ENCODE results near the gene TTYH1.

Gene TTYH1

DNA sequence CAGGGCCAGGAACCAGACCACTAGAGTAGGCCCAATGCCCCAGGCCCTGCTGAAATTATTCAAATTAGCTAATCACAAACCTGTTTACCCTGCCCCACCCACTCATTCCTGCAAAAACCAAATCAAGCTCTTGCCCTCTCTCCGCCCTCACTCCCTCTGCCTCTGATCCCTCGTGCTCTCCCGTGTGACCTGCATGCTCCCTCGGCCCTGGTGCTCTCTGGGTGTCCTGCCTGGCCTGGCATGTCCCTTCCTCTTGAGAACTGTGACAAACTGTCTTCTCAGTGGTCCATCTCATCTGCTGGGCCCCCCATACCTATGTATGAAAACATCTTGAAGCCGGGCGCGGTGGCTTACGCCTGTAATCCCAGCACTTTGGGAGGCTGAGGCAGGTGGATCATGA is 12.2 kb upstream of the TTYH1 start:
- no peak for TF ChIP-seq CTCF (IDR thresholded peaks at IDR 0.05; ENCODE audit: insufficient read depth, low read length, poor library complexity, severe bottlenecking)
- no peak overlapping the region for H3K4me3 ChIP-seq (replicated peaks; ENCODE audit: low read depth, low read length)
- no peak for DNase-seq (ENCODE audit: extremely low read depth, insufficient read length)
- no peaks in the 10 kb centered on the region for H3K27me3 ChIP-seq (replicated peaks; ENCODE audit: control insufficient read depth, insufficient read depth, low read length)
- H3K36me3 ChIP-seq (ENCODE audit: control insufficient read depth, insufficient read depth, low read length): no peaks in the 10 kb centered on the region

DNA sequence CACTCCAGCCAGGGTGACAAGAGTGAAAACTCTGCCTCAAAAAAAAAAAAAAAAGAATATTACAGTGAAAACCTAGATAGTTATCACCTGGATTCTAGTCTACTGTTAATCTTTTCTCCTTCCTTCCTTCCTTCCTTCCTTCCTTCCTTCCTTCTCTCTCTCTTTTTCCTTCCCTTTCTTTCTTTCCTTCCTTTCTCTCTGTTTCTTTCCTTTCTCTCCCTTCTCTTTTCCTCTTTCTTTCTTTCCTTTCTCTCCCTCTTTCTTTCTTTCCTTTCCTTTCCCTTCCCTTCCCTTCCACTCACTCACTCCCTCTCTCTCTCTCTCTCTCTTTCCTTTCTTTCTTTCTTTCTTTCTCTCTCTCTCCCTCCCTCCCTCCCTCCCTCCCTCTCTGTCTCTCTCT is 9.6 kb upstream of the TTYH1 start:
- DNase-seq (ENCODE audit: extremely low read depth, insufficient read length): no peak
- no peak overlapping the region for H3K4me3 ChIP-seq (replicated peaks; ENCODE audit: low read depth, low read length)
- TF ChIP-seq CTCF (IDR thresholded peaks at IDR 0.05; ENCODE audit: insufficient read depth, low read length, poor library complexity, severe bottlenecking): no peak
- H3K36me3 ChIP-seq (ENCODE audit: control insufficient read depth, insufficient read depth, low read length): no peaks in the 10 kb centered on the region
- H3K27me3 ChIP-seq (replicated peaks; ENCODE audit: control insufficient read depth, insufficient read depth, low read length): no peaks in the 10 kb centered on the region

DNA sequence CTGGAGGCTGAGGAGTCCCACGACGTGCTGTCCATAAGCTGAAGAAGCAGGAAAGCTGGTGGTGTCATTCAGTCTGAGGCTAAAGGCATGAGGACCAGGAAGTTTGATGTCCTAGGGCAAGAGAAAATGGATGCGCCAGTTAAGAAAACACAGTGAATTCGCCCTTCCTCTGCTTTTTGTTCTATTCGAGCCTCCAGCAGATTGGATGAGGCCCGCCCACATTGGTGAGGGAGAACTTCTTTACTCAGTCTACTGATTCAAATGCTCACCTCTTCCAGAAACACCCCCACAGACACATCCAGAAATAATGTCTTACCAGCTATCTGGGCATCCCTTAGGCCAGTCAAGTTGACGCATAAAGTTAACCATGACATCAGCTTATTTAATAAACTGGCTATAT is 7.5 kb upstream of the TTYH1 start:
- Histone ChIP-seq H3K4me3 (replicated peaks; ENCODE audit: low read depth, low read length) (no peak overlapping the region), H3K27me3 (replicated peaks; ENCODE audit: control insufficient read depth, insufficient read depth, low read length) (no peaks in the 10 kb centered on the region), H3K36me3 (ENCODE audit: control insufficient read depth, insufficient read depth, low read length) (no peaks in the 10 kb centered on the region)
- no peak for TF ChIP-seq CTCF (IDR thresholded peaks at IDR 0.05; ENCODE audit: insufficient read depth, low read length, poor library complexity, severe bottlenecking)
- DNase-seq (ENCODE audit: extremely low read depth, insufficient read length): no peak

DNA sequence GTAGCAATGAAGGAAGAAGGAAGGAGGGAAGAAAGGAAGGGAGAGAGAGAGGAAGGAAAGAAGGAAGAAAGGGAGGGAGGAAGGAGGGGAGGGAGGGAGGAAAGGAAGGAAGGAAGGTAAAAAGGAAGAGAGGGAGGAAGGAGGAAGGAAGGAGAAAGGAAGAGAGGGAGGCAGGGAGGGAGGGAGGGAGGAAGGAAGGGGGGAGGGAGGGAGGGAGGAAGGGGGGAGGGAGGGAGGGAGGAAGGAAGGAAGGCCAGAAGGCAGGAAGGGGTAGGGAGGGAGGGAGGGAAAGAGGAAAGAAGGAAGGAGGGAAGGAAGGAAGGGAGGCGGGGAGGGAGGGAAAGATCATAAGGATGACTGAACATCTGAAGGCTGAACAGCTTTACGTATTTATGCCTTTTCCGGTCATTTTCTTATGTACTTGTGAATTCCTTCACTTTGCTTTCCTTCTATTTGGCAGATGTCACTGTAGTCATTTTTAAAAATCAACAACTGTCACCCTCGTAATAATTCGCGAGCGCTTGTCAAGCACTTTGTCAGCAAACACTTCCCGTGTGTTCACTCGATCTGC is 6.7 kb upstream of the TTYH1 start:
- TF ChIP-seq CTCF (IDR thresholded peaks at IDR 0.05; ENCODE audit: insufficient read depth, low read length, poor library complexity, severe bottlenecking): no peak
- no peaks in the 10 kb centered on the region for H3K27me3 ChIP-seq (replicated peaks; ENCODE audit: control insufficient read depth, insufficient read depth, low read length)
- no peak overlapping the region for H3K4me3 ChIP-seq (replicated peaks; ENCODE audit: low read depth, low read length)
- H3K36me3 ChIP-seq (ENCODE audit: control insufficient read depth, insufficient read depth, low read length): no peaks in the 10 kb centered on the region
- DNase-seq (ENCODE audit: extremely low read depth, insufficient read length): no peak

DNA sequence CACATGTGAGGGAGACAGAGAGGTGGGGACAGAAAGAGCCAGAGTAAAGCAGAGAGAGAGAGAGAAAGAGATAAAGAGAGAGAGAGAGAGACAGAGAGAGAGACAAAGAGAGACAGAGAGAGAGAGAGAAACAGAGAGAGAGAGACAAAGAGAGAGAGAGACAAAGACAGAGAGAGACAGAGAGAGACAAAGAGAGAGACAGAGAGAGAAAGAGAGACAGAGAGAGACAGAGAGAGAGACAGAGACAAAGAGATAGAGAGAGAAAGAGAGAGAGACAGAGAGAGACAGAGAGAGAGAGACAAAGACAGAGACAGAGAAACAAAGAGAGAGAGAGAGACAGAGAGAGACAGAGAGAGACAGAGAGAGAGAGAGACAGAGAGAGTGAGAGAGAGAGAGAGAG is 4.2 kb upstream of the TTYH1 start:
- Histone ChIP-seq H3K36me3 (ENCODE audit: control insufficient read depth, insufficient read depth, low read length) (no peaks in the 10 kb centered on the region), H3K4me3 (replicated peaks; ENCODE audit: low read depth, low read length) (no peak overlapping the region), H3K27me3 (replicated peaks; ENCODE audit: control insufficient read depth, insufficient read depth, low read length) (no peaks in the 10 kb centered on the region)
- no peak for DNase-seq (ENCODE audit: extremely low read depth, insufficient read length)
- TF ChIP-seq CTCF (IDR thresholded peaks at IDR 0.05; ENCODE audit: insufficient read depth, low read length, poor library complexity, severe bottlenecking): no peak

GRCh38 chr19:54412877-54413276 is 2.4 kb upstream of the TTYH1 start:
- TF ChIP-seq CTCF (IDR thresholded peaks at IDR 0.05; ENCODE audit: insufficient read depth, low read length, poor library complexity, severe bottlenecking): no peak
- Histone ChIP-seq H3K36me3 (ENCODE audit: control insufficient read depth, insufficient read depth, low read length) (no peaks in the 10 kb centered on the region), H3K27me3 (replicated peaks; ENCODE audit: control insufficient read depth, insufficient read depth, low read length) (no peaks in the 10 kb centered on the region), H3K4me3 (replicated peaks; ENCODE audit: low read depth, low read length) (no peak overlapping the region)
- no peak for DNase-seq (ENCODE audit: extremely low read depth, insufficient read length)
